Panc1 (cell line): Measurements from ENCODE around the gene SHOX. TPM values are rescaled to one million over a fixed set of nuclear protein-coding genes. Genes with fewer than 3 reads are reported as not detected.

Experiments
- ATAC-seq: fragments of 200-7000 bp; cut with Tn5 transposase; 2 replicates; pipeline ENCODE4 v1.9.1; 2020; ENCODE audit warnings: mild to moderate bottlenecking, moderate library complexity
- BruUV-seq: library from RNA; stranded (reverse); fragments of 400-500 nt; replicated peaks from 2 replicates; lab custom pipeline; 2021; lab: Mats Ljungman, UMichigan
- CTCF ChIA-PET: fragments of 300-600 bp; sonication (Branson Sonifier 250); formaldehyde crosslinking; loops from one replicate; lab custom pipeline; 2022; ENCODE audit warnings: antibody characterized with exemption; lab: Charles Lee
- POLR2A ChIA-PET: fragments of 300-600 bp; sonication (Branson Sonifier 250); formaldehyde crosslinking; loops from one replicate; lab custom pipeline; 2022; ENCODE audit warnings: antibody characterized with exemption; lab: Charles Lee
- DNase-seq: peaks from one replicate; pipeline ENCODE4 v3.0.0-alpha.2; 2010; ENCODE audit warnings: low read depth, low spot score
- H3K27ac ChIP-seq: 2 replicates; pipeline ENCODE4 v1.5.1; 2011; ENCODE audit warnings: mild to moderate bottlenecking, low read length, inconsistent platforms
- H3K27me3 ChIP-seq: fragments of 200-500 bp; sonication (Bioruptor generic); 2 replicates; pipeline ENCODE4 v1.6.0; 2014; ENCODE audit warnings: low read length, inconsistent platforms; ENCODE audit not compliant: control insufficient read depth, insufficient read depth
- H3K36me3 ChIP-seq: fragments of 200-500 bp; sonication (Bioruptor generic); 2 replicates; pipeline ENCODE4 v1.5.1; 2014; ENCODE audit warnings: inconsistent platforms, mild to moderate bottlenecking, low read length, moderate library complexity; ENCODE audit not compliant: control insufficient read depth, insufficient read depth
- H3K4me1 ChIP-seq: 2 replicates; pipeline ENCODE4 v1.5.1; 2011; ENCODE audit warnings: inconsistent platforms, mild to moderate bottlenecking, low read length, moderate library complexity; ENCODE audit not compliant: control insufficient read depth, insufficient read depth
- H3K4me3 ChIP-seq, 2 experiments: 2 replicates each; pipeline ENCODE4 v1.5.1; 2011 to 2012; ENCODE audit warnings: low read depth in 2 of 2, low read length in 2 of 2, mild to moderate bottlenecking in 2 of 2, inconsistent platforms in 1 of 2, moderate library complexity in 1 of 2
- H3K9me3 ChIP-seq: fragments of 200-500 bp; sonication (Bioruptor generic); 2 replicates; pipeline ENCODE4 v1.5.1; 2014; ENCODE audit warnings: low read depth, mild to moderate bottlenecking, inconsistent platforms, low read length, moderate library complexity; ENCODE audit not compliant: control insufficient read depth, insufficient read depth
- CTCF ChIP-seq: fragments of 450-650 bp; IDR thresholded peaks from 2 replicates; pipeline ENCODE4 v1.5.1; 2017; ENCODE audit warnings: mild to moderate bottlenecking
- POLR2AphosphoS5 ChIP-seq: IDR thresholded peaks from 2 replicates; pipeline ENCODE4 v1.6.1; 2012; ENCODE audit warnings: mild to moderate bottlenecking, low read depth, low read length, moderate library complexity
- REST ChIP-seq, 2 experiments: IDR thresholded peaks; 2 replicates each; pipeline ENCODE4 v1.6.1; 2011 to 2012; ENCODE audit warnings: low read depth in 2 of 2, control low read depth in 1 of 2, low read length in 1 of 2, mild to moderate bottlenecking in 1 of 2, moderate library complexity in 1 of 2; ENCODE audit not compliant: insufficient read depth in 1 of 2
- SIN3A ChIP-seq: IDR thresholded peaks from 2 replicates; pipeline ENCODE4 v1.6.1; 2012; ENCODE audit warnings: low read depth, mild to moderate bottlenecking, low read length, moderate library complexity, borderline replicate concordance; ENCODE audit not compliant: insufficient read depth
- TCF7L2 ChIP-seq: IDR thresholded peaks from 2 replicates; pipeline ENCODE4 v1.6.1; 2011; ENCODE audit warnings: mild to moderate bottlenecking, low read depth, low read length, inconsistent platforms
- in situ Hi-C: cut with HindIII; loops from 2 replicates; pipeline ENCODE4 v1.10.0; 2016; ENCODE audit warnings: low sequenced_read_pairs, low pct_unique_long_range_greater_than_20kb
- intact Hi-C: fragments of 100-400 bp; cut with micrococcal nuclease; formaldehyde crosslinking; loops from one replicate; pipeline ENCODE4 v1.10.0; 2022; ENCODE audit not compliant: unreplicated experiment
- total RNA-seq: library from RNA; stranded (reverse); gene quantifications from one replicate; pipeline ENCODE4 v1.2.1, GENCODE V29; 2021; ENCODE audit not compliant: unreplicated experiment

The SHOX gene
- total RNA-seq, 1 experiment from 2014 or later, result not detected

GRCh38 chrX:627995-628394 is 2.6 kb upstream of the SHOX start:
- TF ChIP-seq REST (IDR thresholded peaks at IDR 0.05; ENCODE audit: insufficient read depth in 1 of 2, low read depth in 2 of 2, low read length in 1 of 2), result no peak
- no peak for TF ChIP-seq POLR2AphosphoS5
- no peak for TF ChIP-seq SIN3A
- TF ChIP-seq CTCF, result no peak
- no peak for TF ChIP-seq TCF7L2
- intact Hi-C loops, result no loop called here
- ChIA-PET POLR2A (no interaction called here), CTCF (no interaction called here)
- Histone ChIP-seq H3K27me3 (no peaks in the 10 kb centered on the region; the same call in 1 of the 2 replicates), H3K4me1 (no peaks in the 10 kb centered on the region), H3K9me3 (no peaks in the 10 kb centered on the region), H3K36me3 (no peaks in the 10 kb centered on the region), H3K27ac (no peak overlapping the region), H3K4me3 (no peak overlapping the region)
- no peak for ATAC-seq
- no TSS peak for BruUV-seq
- in situ Hi-C loops, result no loop called here
- no peak for DNase-seq

- BruUV-seq, result no TSS peak
- no peaks in the 10 kb centered on the region; the same call in 1 of the 2 replicates for H3K27me3 ChIP-seq
- in situ Hi-C loops, result no loop called here
- intact Hi-C loops, result no loop called here
- no peaks in the 10 kb centered on the region for H3K4me1 ChIP-seq
- TF ChIP-seq CTCF (no peak), POLR2AphosphoS5 (no peak), REST (IDR thresholded peaks at IDR 0.05; ENCODE audit: insufficient read depth in 1 of 2, low read depth in 2 of 2, low read length in 1 of 2) (no peak), TCF7L2 (no peak), SIN3A (no peak)
- no peaks in the 10 kb centered on the region for H3K36me3 ChIP-seq
- H3K27ac ChIP-seq, result no peak overlapping the region
- H3K4me3 ChIP-seq, result no peak overlapping the region
- DNase-seq, result no peak
- POLR2A ChIA-PET, result no interaction called here
- ATAC-seq, result no peak
- CTCF ChIA-PET, result no interaction called here
- H3K9me3 ChIP-seq, result no peaks in the 10 kb centered on the region
These were observed 1.2 kb upstream of the SHOX start for GRCh38 chrX:629230-630006.
